Transverse colon (tissue), 4 donors: ENCODE results near the gene PLA2G4E.

ENCODE experiments used
- POLR2A ChIP-seq: fragments of 450-650 bp; IDR thresholded peaks from one replicate; pipeline ENCODE4 v1.6.1; 2016; ENCODE audit warnings: antibody characterized with exemption, mild to moderate bottlenecking, moderate library complexity
- POLR2AphosphoS5 ChIP-seq, 3 donors: sonication (generic); formaldehyde crosslinking; IDR thresholded peaks; one replicate each; pipeline ENCODE4 v1.6.1; 2016; ENCODE audit warnings: antibody characterized with exemption in 3 of 3
- TF ChIP-seq, protein P1 (sequence below), 5 experiments: fragments of 200-600 bp in 3 of 5; fragments of 450-650 bp in 2 of 5; sonication (generic) in 3 of 5; IDR thresholded peaks; 1 replicate in 2 of 5; 2 replicates in 3 of 5; pipeline ENCODE4 v1.5.1; 2016 to 2017; ENCODE audit warnings: antibody characterized with exemption in 5 of 5, inconsistent platforms in 3 of 5, mild to moderate bottlenecking in 2 of 5, moderate library complexity in 1 of 5

DNA sequence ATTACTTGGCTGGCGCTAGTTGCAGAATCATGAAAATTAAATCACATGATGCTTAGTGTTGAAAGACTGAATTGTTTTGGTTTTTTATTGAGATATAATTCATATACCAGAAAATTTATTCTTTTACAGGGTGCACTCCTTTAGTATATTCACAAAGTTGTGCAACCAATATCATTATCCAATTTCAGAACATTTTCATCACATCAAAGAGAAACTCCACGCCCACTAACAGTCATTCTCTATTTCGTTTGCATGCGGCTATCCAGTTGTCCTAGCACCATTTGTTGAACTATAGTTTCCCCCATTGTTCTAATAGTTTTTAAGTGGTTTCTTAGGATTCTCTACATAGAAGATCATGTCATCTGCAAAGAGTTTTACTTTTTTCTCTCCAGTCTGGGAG lies 52.1 kb downstream of the PLA2G4E start:
- TF ChIP-seq, protein P1, sequence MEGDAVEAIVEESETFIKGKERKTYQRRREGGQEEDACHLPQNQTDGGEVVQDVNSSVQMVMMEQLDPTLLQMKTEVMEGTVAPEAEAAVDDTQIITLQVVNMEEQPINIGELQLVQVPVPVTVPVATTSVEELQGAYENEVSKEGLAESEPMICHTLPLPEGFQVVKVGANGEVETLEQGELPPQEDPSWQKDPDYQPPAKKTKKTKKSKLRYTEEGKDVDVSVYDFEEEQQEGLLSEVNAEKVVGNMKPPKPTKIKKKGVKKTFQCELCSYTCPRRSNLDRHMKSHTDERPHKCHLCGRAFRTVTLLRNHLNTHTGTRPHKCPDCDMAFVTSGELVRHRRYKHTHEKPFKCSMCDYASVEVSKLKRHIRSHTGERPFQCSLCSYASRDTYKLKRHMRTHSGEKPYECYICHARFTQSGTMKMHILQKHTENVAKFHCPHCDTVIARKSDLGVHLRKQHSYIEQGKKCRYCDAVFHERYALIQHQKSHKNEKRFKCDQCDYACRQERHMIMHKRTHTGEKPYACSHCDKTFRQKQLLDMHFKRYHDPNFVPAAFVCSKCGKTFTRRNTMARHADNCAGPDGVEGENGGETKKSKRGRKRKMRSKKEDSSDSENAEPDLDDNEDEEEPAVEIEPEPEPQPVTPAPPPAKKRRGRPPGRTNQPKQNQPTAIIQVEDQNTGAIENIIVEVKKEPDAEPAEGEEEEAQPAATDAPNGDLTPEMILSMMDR (IDR thresholded peaks at IDR 0.05): no peak
- TF ChIP-seq POLR2AphosphoS5 (IDR thresholded peaks at IDR 0.05) (no peak), POLR2A (no peak)
